HG03521 (cell line): ENCODE data around the gene TSPO2.

Source experiments
- ATAC-seq: cut with Tn5 transposase; IDR thresholded peaks from one replicate; pipeline ENCODE4 v1.9.1; 2021; ENCODE audit warnings: mild to moderate bottlenecking, moderate library complexity; ENCODE audit not compliant: unreplicated experiment

The TSPO2 gene

DNA sequence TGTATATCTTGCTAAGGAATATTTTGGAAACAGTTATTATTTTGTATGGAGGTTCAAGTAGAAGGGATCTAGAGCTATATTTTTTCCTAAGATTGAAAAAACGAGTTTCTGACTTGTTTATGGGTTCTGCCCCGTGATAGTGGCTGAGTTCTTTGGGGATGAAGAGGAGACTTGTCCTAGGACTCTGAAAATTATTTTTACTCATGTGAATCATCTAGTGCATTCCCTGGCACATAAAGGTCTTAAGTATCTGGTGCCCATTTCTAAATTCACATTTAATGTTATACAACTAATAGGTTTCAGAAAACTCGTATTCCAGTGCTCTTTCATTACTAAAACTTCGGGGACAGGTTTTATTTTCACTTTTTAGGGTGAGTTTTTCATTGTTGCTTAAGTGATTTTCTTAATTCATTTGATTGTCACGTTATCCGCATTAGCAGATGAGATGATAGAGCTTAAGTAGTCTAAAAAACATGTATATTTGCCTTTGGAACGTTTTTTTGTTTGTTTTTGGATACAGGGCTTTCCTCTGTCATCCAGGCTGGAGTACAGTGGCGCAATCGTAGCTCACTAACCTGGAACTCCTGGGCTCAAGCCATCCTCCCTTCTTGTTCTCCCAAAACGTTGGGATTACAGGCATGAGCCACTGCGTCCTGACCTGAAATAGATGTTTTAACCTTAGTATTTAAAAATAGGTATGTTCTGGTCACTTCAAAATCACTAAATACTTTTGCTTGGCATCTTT is 32.6 kb downstream of the TSPO2 start:
- ATAC-seq: no peak

DNA sequence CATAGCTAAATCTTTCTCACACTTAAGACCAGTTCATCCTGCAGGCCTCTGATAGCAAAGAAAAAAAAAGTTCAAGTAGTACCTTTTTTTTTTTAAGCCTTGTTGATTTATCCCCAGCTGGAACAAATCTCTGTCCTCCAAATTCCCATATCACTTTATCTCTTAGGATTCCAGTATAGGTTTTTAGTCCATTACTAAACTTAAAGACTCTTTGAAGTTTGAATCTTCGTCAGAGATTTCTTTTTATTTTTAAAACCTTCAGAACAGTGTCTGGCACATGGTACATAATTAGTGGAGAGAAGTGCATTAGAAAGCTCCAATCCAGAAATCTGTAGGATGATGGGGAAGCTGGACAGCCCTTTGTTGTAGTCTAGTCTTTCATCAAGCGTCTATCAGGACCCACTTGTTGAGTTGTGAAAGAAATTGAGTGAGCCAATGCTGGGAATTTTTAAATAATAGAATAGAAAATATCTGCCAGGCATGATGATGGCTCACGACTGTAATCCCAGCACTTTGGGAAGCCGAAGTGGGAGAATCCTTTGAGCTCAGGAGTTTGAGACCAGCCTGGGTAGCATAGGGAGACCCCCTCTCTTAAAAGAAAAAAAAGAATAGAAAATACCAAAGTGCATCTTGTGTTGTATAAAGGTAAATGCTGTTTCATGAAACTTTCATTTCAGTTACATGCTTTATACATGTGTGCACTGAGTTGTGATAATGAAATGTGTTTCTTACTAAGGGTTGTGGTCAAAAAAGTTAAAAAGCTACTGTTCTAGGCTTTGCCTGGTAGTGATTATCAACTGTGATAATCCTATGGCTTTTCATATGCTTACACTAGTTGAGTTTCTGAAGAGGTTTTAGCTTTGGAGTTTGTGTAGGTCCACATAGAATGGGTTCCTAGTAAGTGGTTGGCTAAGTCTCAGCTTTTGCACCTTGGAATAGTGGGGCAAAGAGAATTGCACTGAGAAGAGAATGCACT is 33.7 kb downstream of the TSPO2 start:
- no peak for ATAC-seq

DNA sequence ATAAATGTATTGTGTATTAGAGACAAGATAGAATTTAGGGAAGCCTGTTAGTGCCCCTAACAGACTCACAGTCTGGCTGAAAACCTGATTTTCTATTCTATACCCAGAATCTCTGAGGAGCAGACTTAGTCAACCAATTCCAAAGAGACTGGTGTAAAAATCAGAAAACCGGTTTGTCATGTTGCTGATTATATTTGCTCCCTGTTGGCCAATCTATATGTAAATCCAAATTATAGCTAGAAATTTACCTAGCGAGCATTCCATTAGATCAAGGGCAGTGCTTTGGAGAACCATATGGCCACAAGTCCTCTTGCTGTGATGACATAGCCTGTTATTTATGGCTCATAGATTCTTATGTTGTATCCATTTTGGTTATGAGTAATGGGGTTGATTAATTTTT is 35.3 kb downstream of the TSPO2 start:
- no peak for ATAC-seq

DNA sequence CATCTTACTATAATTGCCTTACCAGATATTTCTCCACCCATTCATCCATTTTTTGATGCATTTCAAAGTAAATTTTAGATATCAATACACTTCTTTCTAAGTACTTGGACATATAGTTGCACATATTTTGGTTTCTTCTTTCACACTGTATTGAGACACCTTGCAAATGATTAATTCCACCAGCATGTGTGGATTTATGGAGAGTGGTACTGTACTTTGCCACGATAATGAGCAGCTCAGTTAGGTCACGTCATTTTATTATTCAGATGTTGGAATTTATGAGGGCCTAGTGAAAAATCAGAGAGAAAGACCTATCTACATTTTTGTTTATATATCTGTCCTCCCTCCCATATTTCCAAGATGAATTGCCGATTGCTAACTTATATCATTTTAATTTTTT is 35.8 kb downstream of the TSPO2 start:
- no peak for ATAC-seq

DNA sequence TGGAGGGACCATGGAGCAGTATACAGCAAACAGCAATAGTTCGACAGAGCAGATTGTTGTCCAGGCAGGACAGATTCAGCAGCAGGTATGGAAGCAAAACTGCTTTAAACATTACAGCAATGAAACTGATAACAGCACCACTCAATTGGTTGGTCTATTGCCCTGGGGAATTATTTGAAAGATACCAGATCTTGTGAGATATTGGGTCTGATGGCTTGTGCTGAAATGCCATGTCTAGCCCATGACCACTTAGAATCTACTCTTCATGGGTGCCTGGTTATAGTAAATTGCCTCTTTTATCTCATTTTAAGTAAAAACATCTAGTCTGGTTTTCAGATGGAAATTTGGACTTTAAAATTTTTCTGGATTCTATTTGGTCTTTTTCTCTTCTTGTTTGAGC is 36.8 kb downstream of the TSPO2 start:
- ATAC-seq: no peak

DNA sequence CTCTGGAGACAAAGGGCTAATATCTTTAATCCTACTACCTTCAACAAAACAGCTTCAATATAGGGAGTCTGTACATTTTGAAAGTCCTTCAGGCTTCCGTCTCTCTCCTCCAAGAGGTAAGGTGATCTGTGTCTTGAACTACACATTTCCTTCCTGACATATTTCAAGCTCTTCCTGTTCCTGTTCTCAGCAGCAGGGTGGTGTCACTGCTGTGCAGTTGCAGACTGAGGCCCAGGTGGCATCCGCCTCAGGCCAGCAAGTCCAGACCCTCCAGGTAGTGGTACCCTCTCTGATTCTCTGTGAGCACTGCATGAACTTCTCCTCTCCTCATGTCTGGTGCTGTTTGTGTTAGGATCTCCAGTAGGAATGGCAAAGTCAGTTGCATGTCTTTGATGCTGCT is 38.4 kb downstream of the TSPO2 start:
- ATAC-seq: no peak

DNA sequence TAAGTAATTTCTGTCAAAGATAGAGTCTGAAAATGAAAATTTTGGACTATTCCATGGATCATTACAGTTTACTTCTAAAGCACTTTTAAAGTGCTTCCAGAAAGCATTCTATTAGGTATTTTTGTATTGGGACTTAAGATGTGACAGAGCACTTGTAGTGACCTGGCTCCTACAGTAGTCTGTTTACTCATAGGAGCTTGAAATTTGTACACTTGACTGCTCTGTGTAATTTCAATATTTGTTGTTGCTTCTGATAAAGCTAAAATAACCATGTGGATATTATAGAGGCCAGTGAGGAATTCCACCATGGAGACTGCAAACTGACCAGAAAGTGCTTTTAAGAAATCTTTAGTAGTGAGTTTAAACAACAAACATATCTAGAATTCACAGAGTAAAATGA is 40.8 kb downstream of the TSPO2 start:
- no peak for ATAC-seq

DNA sequence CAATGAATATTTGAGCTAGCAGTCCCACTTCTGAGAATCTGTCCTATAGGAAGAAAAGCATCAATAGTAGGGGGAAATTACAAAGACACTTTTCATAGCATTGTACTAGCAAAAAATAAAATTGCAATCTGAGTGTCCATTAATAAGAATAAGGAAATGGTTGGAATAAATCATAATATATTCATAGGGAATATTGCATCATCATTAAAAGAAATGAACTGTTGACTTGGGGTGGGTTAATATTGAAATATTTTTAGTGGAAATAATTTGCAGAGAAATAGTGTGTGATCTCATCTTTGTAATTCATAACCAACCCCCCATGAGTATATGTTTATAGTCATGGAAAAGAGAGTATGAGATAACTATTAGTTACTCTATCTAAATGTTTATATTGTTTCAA is 42.9 kb downstream of the TSPO2 start:
- no peak for ATAC-seq

DNA sequence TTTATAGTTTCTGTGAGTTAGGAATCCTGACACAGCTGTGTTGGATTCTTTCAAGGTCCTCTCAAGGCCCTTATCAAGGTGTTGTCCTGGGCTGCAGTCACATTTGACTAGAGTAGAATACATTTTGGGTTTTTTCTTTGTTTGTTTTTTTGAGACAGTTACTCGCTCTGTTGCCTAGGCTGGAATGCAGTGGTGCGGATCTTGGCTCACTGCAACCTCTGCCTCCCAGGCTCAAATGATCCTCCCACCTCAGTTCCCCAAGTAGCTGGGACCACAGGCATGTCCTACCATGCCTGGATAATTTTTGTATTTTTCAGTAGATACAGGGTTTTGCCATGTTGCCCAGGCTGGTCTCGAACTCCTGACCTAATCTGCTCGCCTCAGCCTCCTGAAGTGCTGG is 46.2 kb downstream of the TSPO2 start:
- no peak for ATAC-seq

DNA sequence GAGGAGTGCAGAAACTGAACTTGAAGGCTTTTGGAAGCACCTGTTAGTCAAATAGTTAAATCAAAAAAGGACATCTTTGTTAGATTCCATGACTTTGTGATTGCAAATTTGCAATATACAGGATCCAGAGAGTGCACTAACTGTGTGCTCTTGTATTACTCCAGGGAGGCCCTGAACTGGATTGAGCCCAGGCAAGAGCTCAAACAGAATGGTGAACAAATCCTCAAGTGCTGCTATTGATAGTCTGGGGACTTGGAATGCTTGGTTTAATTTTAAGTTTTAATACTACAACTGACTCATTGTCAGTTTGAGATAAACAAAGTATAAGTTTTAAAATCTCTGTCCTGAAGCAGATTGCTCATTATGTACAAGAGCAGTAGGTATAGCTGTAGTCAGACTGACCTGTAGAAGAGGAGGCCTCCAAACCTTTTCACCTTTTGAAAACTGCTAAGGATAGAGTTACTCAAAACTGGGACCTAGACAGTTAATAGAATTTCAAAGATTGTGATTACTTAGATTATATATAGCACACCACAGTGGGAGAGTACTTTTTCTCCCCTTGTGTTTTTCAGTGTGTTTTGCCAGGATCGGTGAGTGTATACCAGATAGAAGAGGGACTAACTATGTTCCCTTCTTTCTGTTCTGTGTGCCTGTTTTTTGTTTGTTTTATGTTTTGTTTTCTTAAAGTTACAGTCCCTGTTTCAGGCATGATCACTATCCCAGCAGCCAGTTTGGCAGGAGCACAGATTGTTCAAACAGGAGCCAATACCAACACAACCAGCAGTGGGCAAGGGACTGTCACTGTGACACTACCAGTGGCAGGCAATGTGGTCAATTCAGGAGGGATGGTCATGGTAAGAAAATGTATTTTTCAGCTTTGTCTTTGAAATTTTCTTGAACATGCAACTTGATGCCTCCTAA is 48.8 kb downstream of the TSPO2 start:
- no peak for ATAC-seq

DNA sequence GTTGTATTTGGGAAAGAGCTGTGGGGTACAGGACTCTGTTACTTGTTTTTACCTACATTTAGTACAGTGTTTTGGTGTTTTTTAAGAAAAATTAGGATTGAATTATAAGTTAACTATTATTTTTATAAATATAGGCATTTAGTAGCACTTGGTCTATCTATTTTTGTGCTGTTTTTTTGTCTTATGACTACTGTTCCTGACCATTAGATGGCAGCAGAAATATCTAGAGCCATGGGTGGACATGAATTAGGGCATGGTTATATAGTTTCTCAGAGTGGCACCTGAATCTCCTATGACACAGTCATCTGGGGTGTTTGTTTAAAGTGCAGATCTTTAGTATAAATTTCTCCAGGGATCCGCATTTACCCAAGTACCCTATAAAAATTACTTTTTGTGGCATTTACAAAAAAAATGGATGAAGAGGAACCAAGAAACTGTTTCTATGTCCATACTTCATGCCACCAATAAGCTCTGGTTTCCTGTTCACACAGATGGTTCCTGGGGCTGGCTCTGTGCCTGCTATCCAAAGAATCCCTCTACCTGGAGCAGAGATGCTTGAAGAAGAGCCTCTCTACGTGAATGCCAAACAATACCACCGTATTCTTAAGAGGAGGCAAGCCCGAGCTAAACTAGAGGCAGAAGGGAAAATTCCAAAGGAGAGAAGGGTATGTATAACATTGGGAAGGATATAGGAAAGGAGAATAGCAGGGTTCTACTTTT is 50.3 kb downstream of the TSPO2 start:
- no peak for ATAC-seq

DNA sequence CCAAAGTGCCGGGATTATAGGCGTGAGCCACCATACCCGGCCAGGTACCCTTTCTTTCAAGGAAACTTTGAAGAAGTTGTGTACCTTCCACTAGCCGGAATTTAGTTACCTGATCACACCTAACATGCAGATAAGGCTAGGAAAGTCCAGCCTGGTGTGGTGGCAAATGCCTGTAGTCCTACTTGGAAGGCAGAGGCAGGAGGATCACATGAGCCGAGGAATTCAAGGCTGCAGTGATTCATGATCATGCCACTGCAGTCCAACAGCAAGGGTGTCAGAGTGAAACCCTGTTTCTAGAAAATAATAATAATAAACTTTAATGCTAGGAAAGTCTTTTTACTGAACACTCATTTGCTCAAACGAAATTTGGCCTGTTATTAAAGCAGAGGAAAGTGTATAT is 51.5 kb downstream of the TSPO2 start:
- ATAC-seq: no peak
